GM12864 (cell line): ENCODE data around the gene PLEKHA6.

ENCODE experiments used
- DNase-seq: peaks from one replicate; pipeline ENCODE4 v3.0.0-alpha.2; 2011; ENCODE audit warnings: low read depth
- H3K4me3 ChIP-seq: 2 replicates; pipeline ENCODE4 v1.5.1; 2011; ENCODE audit warnings: mild to moderate bottlenecking, low read depth, low read length, control low read depth
- CTCF ChIP-seq: IDR thresholded peaks from 2 replicates; pipeline ENCODE4 v1.5.1; 2011; ENCODE audit warnings: low read depth, mild to moderate bottlenecking, moderate library complexity, low read length, control low read depth, inconsistent platforms; ENCODE audit errors: missing control alignments

Gene PLEKHA6

DNA sequence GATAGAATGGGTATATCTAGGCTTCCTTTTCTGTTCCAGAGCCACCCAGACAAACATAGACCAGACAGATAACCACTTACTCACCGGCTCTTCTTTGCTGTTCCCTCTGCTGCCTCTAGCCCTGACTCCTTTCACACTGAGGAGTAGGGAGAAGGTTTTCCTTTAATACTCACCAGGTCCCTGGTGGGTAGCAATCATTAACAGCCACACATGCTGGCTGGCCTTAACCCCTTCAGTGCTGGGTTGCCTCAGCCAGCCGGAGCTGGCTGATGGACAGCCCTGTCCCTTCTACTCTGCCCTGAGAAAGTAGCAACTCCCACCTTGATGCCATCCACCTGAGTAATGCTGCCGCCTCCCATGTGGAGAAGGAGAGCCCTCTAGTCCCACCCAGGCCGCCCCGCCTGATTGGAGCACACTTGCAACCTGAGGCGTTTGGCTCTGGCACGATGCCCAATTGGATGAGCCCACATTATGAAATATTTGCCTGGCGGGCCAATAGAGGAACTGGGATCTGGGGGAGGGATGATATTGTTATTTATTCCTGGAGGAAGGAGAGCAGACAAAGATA lies 71.6 kb downstream of the PLEKHA6 start:
- TF ChIP-seq CTCF: no peak
- no peak for DNase-seq
- H3K4me3 ChIP-seq: no peak overlapping the region

DNA sequence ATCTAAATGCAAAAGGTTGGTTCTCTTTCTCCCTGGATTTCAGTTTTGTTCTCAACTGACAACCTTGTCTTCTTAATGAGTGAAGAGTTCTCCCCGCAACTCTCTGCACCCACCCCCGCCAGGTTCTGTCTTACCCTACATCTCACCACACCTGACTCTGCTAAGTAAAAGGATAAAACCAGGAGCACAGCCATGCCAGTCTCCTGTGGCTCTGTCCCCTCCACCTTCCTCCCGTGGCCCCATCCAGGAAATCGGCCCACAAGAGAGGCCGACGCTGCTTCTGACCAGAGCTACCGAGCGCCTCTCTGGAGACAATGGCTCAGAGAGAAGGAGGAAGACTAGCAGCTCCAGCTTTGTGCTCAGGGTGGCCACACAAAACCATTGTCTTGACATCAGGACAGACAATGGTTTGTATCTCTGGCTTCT lies 72.2 kb downstream of the PLEKHA6 start:
- no peak overlapping the region for H3K4me3 ChIP-seq
- TF ChIP-seq CTCF: no peak
- DNase-seq: no peak

- TF ChIP-seq CTCF: no peak
- H3K4me3 ChIP-seq: no peak overlapping the region; the same call in 1 of the 2 replicates
- DNase-seq: no peak
Observed at GRCh38 chr1:204286831-204287421, 72.8 kb downstream of the PLEKHA6 start.

- DNase-seq: no peak
- no peak overlapping the region for H3K4me3 ChIP-seq
- no peak for TF ChIP-seq CTCF
Observed at GRCh38 chr1:204286315-204286714, 73.4 kb downstream of the PLEKHA6 start.

- TF ChIP-seq CTCF: no peak
- no peak for DNase-seq
Observed at GRCh38 chr1:204285436-204286305, 74.1 kb downstream of the PLEKHA6 start.

DNA sequence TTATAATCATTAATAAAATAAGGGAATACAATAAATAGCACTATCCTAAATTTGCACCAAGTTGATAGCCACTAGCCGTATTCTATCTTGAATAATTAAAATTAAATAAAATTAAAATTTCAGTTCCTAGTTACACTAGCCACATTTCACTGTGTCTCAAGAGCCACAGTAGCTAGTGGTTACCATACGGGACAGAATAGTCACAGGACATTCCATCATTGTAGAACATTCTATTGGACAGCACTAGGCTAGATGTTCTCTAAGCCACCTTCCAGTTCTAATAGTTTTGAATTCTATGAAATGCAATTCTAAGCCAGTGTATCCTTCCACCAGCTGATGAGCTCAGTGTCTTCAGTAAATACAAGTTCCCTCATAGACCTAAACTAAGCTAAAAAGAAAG lies 74.8 kb downstream of the PLEKHA6 start:
- no peak for TF ChIP-seq CTCF
- DNase-seq: no peak
- no peak overlapping the region for H3K4me3 ChIP-seq

More at GRCh38 chr1:204285436-204286305, 74.1 kb downstream of the PLEKHA6 start:
- H3K4me3 ChIP-seq: no peak overlapping the region
